HG02970 (cell line): Measurements from ENCODE around the gene SGCA.
A peak's percentile ranks its signal among the peaks of the same experiment; 100 is the strongest.

Experiments
- ATAC-seq: cut with Tn5 transposase; IDR thresholded peaks from one replicate; pipeline ENCODE4 v1.9.1; 2021; ENCODE audit warnings: mild to moderate bottlenecking, moderate library complexity, moderate number of reproducible peaks; ENCODE audit not compliant: unreplicated experiment, low FRiP score

The SGCA gene

DNA sequence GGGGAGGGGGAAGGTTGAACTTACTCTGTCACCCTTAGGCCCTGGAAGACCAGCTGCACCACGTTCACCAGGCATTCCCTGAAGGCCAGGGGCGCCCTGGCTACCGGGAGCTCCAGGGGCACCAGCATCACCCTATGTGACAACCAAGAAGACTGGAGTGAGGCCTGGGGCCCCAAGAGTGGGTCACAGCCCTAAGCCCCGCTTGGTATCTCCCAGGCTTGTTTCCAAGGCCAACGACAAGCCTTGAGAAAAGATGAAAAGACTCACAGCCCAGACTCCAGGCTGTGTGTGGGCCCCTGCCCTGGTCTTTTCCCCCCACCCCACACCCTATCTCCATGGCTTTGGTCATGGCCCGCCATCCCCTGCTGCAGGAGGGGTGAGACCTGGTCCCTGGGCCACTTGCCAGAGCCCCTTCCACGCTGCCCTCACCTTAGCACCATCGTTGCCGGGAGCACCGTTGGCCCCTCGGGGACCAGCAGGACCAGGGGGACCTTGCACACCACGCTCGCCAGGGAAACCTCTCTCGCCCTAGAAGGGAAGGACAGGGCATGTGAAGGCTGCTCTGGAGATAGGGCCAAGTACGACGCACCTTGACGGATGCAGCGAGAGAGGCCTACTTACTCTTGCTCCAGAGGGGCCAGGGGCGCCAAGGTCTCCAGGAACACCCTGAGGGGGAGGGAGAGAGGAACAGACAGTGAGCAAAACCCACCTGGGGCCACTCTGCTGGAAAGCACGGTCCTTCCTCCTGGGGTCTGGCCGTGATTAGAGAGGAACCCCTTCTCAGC is 25.7 kb downstream of the SGCA start:
- no peak for ATAC-seq

DNA sequence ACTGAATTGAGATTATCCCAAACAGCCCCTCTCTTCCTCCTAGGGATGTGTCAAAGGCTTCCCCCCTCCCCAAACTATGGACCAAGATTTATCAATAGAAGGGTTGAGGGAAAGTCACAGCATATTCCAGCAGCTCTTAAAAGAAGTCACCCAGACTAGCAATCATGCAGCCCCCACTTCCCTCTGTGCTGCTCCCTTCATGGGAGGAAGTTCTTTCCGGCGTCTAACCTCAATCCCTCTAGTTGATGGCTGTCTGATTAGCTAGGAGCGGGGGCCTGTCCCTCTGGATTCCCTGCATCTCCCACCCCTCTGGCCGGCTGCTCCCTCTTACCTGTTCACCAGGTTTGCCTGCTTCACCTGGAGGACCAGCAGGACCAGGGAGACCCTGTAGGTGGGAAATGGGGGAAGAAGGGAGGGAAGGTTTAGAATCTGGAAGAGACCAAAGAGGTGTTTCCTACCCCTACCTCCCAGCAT is 26.4 kb downstream of the SGCA start:
- no peak for ATAC-seq

DNA sequence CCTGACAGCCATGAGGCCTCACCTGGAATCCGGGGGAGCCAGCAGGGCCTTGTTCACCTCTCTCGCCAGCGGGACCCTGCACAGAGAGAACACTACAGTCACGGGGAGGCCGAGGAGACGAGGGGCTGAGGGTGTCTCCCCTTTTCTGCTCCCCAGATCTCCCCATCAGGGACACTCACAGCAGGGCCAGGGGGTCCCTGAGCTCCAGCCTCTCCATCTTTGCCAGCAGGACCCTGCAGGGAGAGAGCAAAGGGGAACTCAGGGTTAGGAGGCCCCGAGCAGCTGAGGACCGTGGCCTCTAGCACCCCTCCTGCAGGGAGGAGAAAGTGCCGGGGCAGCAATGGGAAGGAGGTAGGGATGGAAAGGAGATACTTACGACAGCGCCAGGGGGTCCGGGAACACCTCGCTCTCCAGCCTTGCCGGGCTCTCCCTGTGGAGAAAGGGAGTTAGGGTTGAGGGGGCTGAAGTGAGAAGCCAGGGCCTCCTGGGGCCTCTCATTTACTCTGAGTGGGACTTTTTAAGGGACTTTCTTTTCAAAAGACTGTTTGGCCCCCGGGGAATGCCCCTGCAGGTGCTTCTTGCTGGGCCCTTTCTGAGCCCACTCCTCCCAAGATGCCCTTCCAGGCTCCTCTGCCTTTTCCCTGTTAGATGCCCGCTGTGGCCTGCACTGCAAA is 26.9 kb downstream of the SGCA start:
- ATAC-seq, result no peak

DNA sequence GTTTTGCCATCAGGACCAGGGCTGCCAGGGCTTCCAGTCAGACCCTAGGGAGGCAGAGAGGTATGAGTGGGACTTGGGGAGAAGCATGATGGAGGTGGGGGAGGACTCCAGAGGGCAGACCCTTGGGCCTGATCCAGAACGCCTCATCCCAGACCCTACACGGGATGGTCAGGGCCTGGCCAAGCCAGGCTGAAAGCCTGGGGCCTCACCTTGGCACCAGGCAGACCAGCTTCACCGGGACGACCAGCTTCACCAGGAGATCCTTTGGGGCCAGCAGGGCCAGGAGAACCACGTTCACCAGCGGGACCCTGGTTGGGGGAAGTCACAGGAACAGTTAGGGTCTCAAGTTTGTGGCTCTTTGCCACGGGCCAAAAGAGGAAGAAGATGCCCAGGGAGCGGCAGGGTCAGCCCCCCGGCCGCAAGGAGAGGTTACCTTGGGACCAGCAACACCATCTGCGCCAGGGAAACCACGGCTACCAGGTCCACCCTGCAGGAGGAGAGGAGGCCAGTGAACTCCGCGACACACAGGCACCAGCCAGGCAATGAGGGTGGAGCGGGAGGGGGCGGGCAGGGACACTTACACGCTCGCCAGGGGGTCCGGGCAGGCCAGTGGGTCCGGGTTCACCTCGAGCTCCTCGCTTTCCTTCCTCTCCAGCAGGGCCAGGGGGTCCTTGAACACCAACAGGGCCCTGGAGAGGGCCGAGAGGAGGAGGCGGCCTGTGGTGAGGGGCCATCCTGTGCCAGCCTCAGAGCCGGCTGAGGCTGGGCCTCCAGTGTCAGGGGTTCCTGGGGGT is 28.5 kb downstream of the SGCA start:
- no peak for ATAC-seq

DNA sequence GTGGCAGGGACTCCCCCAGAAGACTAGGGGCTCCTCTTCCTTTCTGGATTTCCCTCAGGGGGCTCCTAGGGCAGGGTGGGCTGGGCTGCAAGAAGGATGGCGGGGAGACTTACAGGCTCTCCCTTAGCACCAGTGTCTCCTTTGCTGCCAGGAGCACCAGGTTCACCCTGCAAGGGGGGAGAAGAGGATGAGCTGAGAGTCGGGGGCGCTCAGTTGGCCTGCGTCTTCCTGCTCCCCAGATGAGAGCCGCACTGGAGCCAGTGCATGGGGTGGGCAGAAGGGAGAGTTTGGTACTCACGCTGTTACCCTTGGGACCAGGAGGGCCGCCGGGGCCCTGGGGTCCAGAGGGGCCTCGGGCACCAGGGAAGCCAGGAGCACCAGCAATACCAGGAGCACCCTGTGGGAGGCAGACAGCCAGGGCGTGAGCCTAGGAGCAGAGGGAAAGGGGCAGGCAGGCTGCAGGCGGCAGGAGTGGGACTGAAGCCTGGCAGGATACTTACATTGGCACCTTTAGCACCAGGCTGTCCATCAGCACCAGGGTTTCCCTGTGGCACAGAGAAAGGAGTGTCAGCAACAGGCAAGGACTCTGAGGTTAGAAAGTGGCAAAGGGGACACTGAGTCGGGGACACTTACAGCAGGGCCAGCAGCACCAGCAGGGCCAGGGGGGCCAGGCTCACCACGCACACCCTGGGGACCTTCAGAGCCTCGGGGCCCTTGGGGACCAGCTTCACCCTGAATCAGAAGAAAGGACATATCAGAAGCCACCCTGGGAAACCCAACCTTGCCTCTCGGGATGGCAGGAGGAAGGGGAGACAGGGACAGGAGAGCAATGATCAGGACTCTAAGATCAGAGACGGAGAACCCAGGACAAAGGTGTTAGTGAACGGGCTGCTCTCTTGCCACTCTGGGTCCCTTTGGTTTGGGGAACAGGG is 29.4 kb downstream of the SGCA start:
- no peak for ATAC-seq

DNA sequence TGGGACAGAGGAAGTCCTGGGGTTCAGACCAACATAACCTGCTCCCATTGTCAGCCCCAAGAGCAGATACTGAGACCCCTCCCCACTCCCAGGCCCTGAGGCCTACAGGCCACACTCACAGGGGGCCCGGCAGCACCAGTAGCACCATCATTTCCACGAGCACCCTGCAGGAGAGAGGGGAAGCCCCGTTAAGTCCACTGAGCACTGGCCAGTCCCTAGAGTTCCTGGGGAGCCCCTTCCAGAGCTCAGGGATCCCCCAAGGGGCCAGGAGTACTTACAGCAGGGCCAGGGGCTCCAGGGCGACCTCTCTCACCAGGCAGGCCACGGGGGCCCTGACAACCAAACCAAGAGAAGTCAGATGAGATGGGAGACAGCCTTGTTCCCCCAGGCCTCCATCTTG is 30.2 kb downstream of the SGCA start:
- no peak for ATAC-seq

DNA sequence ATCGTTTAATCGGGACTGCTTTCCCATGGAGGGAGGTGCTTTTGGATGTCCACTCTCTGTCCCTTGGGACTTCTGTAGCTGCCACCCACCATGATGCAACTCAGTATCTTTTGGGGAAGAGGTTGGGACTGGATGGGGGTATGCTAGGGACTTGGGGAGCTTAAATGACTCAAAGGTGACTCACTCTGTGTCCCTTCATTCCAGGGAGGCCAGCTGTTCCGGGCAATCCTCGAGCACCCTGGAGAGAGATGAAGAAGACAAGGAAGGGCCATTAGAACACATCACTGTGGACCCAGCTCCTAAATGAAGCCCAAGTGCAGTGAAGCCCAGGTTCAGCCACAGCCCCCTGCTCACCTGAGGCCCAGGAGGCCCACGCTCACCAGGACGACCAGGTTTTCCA is 31.0 kb downstream of the SGCA start:
- no peak for ATAC-seq

DNA sequence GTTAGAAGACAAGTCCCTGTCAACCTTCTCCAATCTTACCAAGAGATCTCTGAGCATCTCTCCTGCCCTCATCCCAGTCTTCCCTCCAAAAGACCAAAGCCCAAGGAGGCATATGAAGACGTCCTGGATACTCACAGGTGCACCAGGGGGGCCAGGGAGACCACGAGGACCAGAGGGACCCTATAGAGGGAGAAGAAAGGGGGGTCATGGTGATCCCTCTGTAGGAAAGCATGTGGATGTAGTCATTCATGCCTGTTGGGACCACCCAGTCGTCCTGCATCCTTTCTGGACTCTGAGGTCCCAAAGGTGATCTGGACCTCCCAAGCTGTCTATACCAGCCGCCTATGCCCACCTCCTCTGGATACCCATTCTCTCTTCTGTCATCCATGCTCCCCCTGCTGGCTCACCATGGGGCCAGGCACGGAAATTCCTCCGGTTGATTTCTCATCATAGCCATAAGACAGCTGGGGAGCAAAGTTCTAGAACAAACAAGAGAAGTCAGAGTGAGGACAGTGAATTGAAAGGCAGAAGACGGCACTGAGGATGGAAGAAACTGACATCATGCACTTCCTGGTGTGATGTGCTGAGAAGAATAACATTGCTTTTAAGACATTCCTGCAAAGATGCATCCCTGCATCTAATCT is 32.3 kb downstream of the SGCA start:
- ATAC-seq, result no peak

DNA sequence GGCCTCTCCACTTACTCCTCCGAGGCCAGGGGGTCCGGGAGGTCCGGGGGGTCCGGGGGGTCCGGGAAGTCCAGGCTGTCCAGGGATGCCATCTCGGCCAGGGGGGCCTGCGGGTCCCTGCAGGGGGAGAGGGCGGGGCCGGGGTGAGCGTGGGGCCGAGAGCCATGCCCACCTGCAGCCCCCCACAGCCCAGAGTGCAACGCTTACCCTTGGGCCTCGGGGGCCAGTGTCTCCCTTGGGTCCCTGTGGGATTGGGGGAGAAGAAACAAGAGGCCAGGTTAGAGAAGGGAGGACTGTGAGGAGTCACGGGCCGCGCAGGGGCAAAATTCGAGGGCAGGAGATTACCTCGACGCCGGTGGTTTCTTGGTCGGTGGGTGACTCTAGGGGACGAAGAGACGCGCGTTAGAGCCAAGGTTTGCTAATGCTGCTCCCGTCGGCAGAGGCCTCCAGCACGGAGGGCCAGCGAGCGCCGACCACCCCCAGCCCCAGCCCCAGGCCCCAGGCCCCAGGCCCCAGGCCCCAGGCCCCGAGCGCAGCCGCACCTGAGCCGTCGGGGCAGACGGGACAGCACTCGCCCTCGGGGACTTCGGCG is 33.5 kb downstream of the SGCA start:
- ATAC-seq, result no peak

DNA sequence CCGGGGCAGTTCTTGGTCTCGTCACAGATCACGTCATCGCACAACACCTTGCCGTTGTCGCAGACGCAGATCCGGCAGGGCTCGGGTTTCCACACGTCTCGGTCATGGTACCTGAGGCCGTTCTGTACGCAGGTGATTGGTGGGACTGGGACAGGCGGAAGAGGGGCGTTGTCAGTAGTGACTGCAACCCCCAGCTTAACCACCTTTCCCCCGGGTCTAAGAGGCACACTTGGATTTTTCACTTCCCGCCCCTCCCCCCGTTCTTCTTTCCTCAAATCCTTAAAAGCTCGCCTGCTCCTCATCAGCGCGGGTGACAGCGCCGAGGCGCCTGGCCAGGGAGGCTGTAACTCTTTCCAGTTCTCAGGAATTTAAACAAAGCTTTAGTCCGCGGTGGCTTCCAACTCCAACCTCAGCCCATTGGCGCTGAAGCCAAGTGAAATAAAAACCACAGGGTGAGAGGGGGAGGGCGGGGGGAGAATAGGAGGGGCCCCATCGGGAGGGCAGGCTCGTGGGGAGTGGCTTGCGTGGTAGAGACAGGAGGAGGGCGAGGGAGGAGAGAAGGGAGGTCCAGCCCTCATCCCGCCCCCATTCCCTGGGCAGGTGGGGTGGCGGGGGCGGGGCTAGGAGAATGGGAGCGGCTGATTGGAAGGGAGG is 34.1 kb downstream of the SGCA start:
- no peak for ATAC-seq

DNA sequence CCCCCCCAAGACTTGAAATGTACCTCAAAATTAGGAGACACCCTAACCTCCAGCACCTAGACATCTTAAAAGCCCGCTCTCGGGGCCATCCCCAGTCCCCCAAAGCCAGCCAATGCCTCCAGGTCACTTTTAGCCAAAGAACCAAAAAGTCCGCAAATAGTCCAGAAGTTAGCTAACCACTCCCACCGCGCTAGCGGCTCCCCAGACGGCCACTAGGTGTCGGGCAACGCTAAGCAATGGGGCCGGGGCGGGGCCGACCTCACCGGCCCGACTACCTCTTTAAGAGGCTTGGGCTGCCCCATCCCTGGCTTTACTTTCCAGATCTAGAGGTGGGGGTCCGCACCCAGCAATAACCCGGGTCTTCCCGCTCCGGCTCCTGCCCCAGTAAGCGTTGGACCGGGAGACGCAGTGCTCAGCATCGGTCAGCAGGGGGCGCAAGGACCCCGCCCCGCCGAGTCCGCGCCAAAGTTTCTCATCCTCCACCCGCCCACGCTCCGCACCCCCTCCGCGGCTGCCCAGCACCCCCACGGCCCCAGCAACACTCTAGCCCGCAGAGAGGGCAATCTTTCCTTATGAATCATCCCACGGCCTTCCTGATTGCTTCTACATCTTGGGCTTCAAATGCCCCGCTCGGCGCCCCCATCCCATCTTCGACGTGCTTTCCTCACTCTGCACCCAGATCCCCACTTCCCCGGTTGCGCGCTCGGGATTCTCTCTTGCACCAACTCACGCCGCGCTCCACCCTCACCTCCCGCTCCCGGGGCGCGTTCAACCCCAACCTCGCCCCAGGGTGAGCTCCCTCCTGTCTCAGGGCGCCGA is 34.9 kb downstream of the SGCA start:
- ATAC-seq, result peak; percentile 53

DNA sequence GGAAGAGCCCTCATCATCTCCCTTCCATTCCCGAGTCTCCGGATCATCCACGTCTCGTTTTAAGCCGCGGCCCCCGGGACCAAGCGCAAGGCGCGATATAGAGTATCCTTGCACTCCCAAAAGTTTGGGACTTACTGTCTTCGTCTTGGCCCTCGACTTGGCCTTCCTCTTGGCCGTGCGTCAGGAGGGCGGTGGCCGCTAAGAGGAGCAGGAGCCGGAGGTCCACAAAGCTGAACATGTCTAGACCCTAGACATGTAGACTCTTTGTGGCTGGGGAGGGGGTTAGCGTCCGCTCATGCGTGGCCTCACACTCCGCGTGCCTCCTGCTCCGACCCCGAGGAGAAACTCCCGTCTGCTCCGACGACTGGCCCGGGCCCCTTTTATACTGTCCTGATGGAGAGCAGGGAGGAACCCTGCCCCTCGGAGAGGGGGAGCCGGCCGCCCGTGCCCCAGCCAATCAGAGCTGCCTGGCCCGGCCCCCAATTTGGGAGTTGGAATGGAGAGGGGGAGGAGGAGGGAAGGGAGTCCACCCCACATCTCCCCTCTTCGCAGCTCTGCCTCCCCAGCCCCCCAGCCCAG is 35.6 kb downstream of the SGCA start, which contains the start of gene COL1A1:
TSS of gene COL1A1 (minus strand) at position 356 of the 579 bp plus-strand sequence. CDS start at position 238, 118 bp downstream.
- ATAC-seq, result no peak

DNA sequence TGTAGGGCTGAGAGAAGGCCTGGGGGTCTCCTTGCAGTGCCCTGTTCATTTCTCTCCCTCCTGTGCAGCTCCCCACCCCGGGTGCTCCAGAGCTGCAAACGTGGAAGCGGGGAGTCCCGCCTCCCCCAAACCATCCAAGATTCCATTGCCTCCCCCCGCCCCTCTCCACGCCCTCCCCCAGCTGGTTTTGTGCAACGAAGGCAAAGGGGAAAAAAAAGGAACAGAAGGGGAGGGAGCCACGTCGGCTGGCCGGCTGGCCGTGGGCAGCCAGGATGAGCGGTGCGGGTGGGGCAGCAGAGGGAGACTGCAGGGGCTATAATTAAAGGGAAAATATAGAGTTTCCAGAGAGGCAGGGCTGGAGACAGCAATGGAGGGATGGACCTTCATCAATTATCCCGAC is 37.3 kb downstream of the SGCA start:
- ATAC-seq, result no peak

DNA sequence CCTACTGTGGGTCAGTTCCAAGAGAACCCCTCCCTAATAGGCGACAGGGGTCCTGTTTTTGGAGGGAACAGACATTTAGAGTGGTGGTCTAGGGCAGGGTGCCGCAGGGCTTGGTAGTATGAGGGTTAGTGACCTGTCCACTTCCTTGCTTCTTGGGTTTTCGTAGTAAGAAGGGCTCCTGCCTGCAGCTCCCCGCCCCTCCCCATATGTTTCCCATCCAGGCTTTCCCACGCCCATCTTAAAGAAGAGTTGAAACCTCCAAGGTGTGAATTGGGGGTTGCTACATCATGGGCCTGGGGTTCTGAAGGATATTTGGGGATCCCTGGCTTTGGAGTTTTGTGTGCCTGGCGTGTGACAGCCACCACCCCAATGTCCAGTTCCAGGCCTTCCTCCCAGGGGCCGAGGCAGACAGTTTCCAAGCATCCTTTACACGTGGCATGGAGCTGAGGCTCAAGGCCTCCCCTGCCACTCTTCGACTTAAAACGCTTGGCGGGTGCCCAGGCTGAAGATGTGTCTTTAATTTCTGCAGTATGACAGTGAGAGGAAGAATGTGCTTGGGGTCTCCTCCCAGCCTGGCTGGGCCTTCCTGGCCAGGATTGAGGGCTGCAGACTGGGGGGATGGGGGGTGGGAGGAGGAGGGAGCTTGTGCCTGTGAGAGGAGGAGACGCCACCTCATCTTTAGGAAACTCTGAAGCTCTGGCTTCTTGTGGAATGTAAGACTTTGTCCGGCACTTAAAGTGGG is 38.0 kb downstream of the SGCA start:
- no peak for ATAC-seq

DNA sequence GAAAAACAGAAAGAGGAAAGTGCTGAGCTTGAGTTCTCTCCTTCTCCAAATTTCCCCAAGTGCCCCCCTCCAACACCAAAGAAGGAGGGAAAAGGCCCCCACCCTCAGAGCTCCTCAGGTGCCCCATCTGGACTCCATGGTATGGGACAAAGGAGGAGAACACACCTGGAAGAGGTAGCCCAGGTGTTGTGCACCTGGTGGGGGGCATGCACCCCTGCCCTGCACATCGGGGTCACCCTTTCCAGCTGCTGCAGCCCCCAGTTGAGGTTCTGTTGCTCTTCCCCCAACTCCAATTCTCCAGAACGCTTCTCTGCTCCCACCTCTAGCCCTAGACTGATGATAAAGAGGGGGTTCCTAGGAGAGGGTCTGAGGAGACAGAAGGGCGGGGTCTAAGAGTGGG is 38.6 kb downstream of the SGCA start:
- ATAC-seq, result no peak

DNA sequence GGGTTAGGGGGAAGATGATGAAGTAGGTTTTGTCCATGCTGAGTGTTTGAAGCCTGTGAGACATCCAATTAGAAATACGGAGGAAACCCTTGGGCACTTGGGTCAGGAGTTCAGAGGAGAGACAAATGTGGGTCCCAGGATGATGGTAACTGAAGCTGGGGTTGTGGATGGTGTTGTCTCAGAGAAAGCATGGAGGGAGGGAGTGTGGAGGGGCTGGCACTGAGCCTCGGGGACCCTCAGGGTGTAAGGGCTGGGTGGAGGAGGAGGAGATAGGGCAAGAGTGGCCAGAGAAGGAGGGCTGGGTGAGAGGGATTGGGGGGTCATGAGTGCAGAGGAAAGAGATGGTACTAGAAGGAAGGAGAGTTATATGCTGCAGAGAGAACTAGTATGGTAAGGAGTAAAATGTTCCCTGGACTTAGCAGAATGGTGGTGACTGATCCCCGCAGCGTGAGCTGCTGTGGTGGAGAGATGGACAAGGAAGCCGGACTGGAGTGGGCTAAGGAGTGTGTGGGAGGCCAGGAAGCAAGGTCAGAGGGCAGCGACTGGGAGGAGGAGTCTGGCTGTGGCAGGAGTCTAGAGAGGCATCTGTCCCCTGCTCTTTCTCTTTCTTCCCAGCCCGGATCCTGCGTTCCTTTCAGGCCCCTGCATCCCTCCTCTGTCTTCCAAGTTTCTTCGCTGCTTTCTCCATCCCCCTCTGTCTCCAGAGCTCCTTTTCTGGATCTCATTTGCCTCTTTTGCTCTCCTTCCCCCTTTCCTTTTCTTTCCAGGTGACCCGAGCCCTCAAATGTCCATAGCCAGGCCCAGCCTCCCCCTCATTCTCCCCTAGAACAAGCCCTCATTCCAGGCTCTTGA is 39.5 kb downstream of the SGCA start:
- ATAC-seq, result no peak
